Motor neuron (in vitro differentiated cells): ENCODE measurements around the gene RAPSN. TPM values are rescaled to one million over a fixed set of nuclear protein-coding genes. Genes with fewer than 3 reads are reported as not detected.

Source experiments
- ATAC-seq, 8 experiments: fragments of 200-7000 bp; cut with Tn5 transposase; replicated peaks in 6 of 8; 2 replicates each; pipeline ENCODE4 v1.8.0; 2021; ENCODE audit warnings: mild to moderate bottlenecking in 8 of 8, moderate library complexity in 8 of 8
- H3K27ac ChIP-seq, 2 donors: fragments of 250-450 bp; sonication (Bioruptor Pico); 2 replicates each; pipeline ENCODE4 v1.9.0; 2021; ENCODE audit warnings: antibody characterized with exemption in 2 of 2, mild to moderate bottlenecking in 2 of 2, moderate library complexity in 1 of 2
- H3K4me1 ChIP-seq, 2 donors: fragments of 250-450 bp; sonication (Bioruptor Pico); replicated peaks in 1 of 2; 2 replicates each; pipeline ENCODE4 v1.6.1; 2021; ENCODE audit warnings: antibody characterized with exemption in 2 of 2, mild to moderate bottlenecking in 2 of 2, moderate library complexity in 1 of 2
- H3K4me3 ChIP-seq, 5 donors: fragments of 250-450 bp; sonication (Bioruptor Pico); 2 replicates each; pipeline ENCODE4 v1.9.0; 2021; ENCODE audit warnings: antibody characterized with exemption in 5 of 5, mild to moderate bottlenecking in 5 of 5, moderate library complexity in 4 of 5
- WGBS, 10 experiments: fragments of 450-650 bp; shearing (Covaris generic); methylation state at CpG; one replicate each; pipeline ENCODE4 v1.0.0; 2022; 5-methylcytosine and 5-hydroxymethylcytosine counted together
- in situ Hi-C, 9 experiments: fragments of 400-800 bp; cut with MboI; loops; one replicate each; pipeline ENCODE4 v1.15.0; 2021; ENCODE audit warnings: low sequenced_read_pairs in 9 of 9, low pct_unique_long_range_greater_than_20kb in 2 of 9; ENCODE audit not compliant: unreplicated experiment in 9 of 9
- total RNA-seq, 8 experiments: library from RNA; unstranded; fragments of 300-600 nt; gene quantifications; 2 replicates each; pipeline versions ENCODE4 v1.2.3 to v1.2.4, GENCODE V29; 2022

Gene RAPSN
- total RNA-seq, 8 experiments from 2014 or later = 0.14 to 2.2 (median 0.75) TPM; not detected in 2

- WGBS, 10 experiments = 0 to 10% (median 0%) methylated on average over 1 to 6 of the region's 50 CpGs; no CpG with 5 or more reads in 5 of the 10 experiments
- H3K4me1 ChIP-seq = peaks cover 16 to 17% of the 10 kb centered on the region in 2 donors
- peak overlapping the region; percentile 61 to 84 (median 69) for H3K4me3 ChIP-seq
- peak overlapping the region; percentile 83 to 93 for H3K27ac ChIP-seq
- ATAC-seq = peak in 2 of 8 experiments; percentile 11 to 12
- in situ Hi-C loops = loop anchor here in 1 of 9 experiments (25.0 kb wide), 1 partner anchor 153 kb away; the partner anchor contains the start of genes CELF1 and PTPMT1
Measured at GRCh38 chr11:47408598-47409439, 40.1 kb downstream of the RAPSN start.

GRCh38 chr11:47407746-47408590, 41.0 kb downstream of the RAPSN start, which contains the start of gene SLC39A13:
TSS of gene SLC39A13 (plus strand) at chr11:47408590. CDS start at chr11:47410095, 1,505 bp downstream.
- ATAC-seq = peak; percentile 78 to 95 (median 93)
- WGBS, 10 experiments = 0 to 14% (median 0%) methylated on average over 1 to 18 of the region's 70 CpGs; no CpG with 5 or more reads in 5 of the 10 experiments
- Histone ChIP-seq H3K4me1 (peaks cover 16 to 17% of the 10 kb centered on the region in 2 donors), H3K27ac (peak within 1 kb of the TSS; percentile 83 to 93), H3K4me3 (peak within 1 kb of the TSS; percentile 61 to 84 (median 69))
- in situ Hi-C loops = loop anchor here in 1 of 9 experiments (25.0 kb wide), 1 partner anchor 154 kb away; the partner anchor contains the start of genes CELF1 and PTPMT1

- in situ Hi-C loops = loop anchor here in 1 of 9 experiments (25.0 kb wide), 1 partner anchor 155 kb away; the partner anchor contains the start of genes CELF1 and PTPMT1
- Histone ChIP-seq H3K4me1 (peaks cover 16 to 17% of the 10 kb centered on the region in 2 donors), H3K4me3 (peak overlapping the region; percentile 61 to 84 (median 69)), H3K27ac (peak overlapping the region; percentile 79 to 93)
- peak in 3 of 8 experiments; percentile 7 to 14 (median 9) for ATAC-seq
- 10 to 100% (median 79%) methylated on average over 2 to 8 of the region's 12 CpGs; no CpG with 5 or more reads in 1 of the 10 experiments for WGBS, 10 experiments
Measured at GRCh38 chr11:47406896-47407745, 41.8 kb downstream of the RAPSN start.

GRCh38 chr11:47403571-47403970, 45.4 kb downstream of the RAPSN start:
- in situ Hi-C loops = loop anchor here in 1 of 9 experiments (25.0 kb wide), 1 partner anchor 159 kb away; the partner anchor contains the start of genes CELF1 and PTPMT1
- Histone ChIP-seq H3K27ac (no peak overlapping the region), H3K4me1 (peaks cover 22 to 27% of the 10 kb centered on the region in 2 donors), H3K4me3 (no peak overlapping the region)
- 0 to 80% (median 33%) methylated on average over 1 of the region's 3 CpGs; no CpG with 5 or more reads in 5 of the 10 experiments for WGBS, 10 experiments
- no peak for ATAC-seq

GRCh38 chr11:47403135-47403534, 45.8 kb downstream of the RAPSN start:
- Histone ChIP-seq H3K4me1 (peaks cover 22 to 27% of the 10 kb centered on the region in 2 donors), H3K4me3 (no peak overlapping the region), H3K27ac (no peak overlapping the region)
- in situ Hi-C loops = loop anchor here in 1 of 9 experiments (25.0 kb wide), 1 partner anchor 159 kb away; the partner anchor contains the start of genes CELF1 and PTPMT1
- no peak for ATAC-seq
- WGBS, 10 experiments = 66 to 74% (median 71%) methylated on average over 1 to 4 of the region's 4 CpGs; no CpG with 5 or more reads in 7 of the 10 experiments

- peak; percentile 44 to 85 (median 82) for ATAC-seq
- WGBS, 10 experiments = 0 to 74% (median 41%) methylated on average over 1 to 7 of the region's 8 CpGs; no CpG with 5 or more reads in 2 of the 10 experiments
- Histone ChIP-seq H3K27ac (peak overlapping the region; percentile 4 to 7), H3K4me3 (peak overlapping the region in 1 of 5 donors; percentile 31), H3K4me1 (peaks cover 15 to 19% of the 10 kb centered on the region in 2 donors)
- in situ Hi-C loops = loop anchor here in 1 of 9 experiments (25.0 kb wide), 1 partner anchor 161 kb away; the partner anchor contains the start of genes CELF1 and PTPMT1
Measured at GRCh38 chr11:47400768-47401279, 48.1 kb downstream of the RAPSN start.

- Histone ChIP-seq H3K4me1 (peaks cover 15 to 19% of the 10 kb centered on the region in 2 donors), H3K4me3 (peak overlapping the region in 3 of 5 donors; percentile 4 to 31 (median 16)), H3K27ac (peak overlapping the region; percentile 4 to 38)
- in situ Hi-C loops = loop anchor here in 1 of 9 experiments (25.0 kb wide), 1 partner anchor 162 kb away; the partner anchor contains the start of genes CELF1 and PTPMT1
- WGBS, 10 experiments = 0 to 56% (median 25%) methylated on average over 1 to 7 of the region's 47 CpGs; no CpG with 5 or more reads in 1 of the 10 experiments
- ATAC-seq = peak; percentile 21 to 74 (median 53)
Measured at GRCh38 chr11:47399860-47400767, 48.8 kb downstream of the RAPSN start.

- no peak overlapping the region for H3K27ac ChIP-seq
- in situ Hi-C loops = no loop called here
- WGBS, 10 experiments = 67 to 100% (median 100%) methylated on average over 1 of the region's 1 CpG; no CpG with 5 or more reads in 7 of the 10 experiments
- no peak for ATAC-seq
- no peak overlapping the region for H3K4me3 ChIP-seq
- H3K4me1 ChIP-seq = peaks cover 17 to 19% of the 10 kb centered on the region in 2 donors
Measured at GRCh38 chr11:47398551-47398950, 50.4 kb downstream of the RAPSN start.

GRCh38 chr11:47398011-47398410, 50.9 kb downstream of the RAPSN start:
- no peak overlapping the region for H3K4me3 ChIP-seq
- peaks cover 19% of the 10 kb centered on the region in 2 donors for H3K4me1 ChIP-seq
- in situ Hi-C loops = no loop called here
- no peak overlapping the region for H3K27ac ChIP-seq
- WGBS, 10 experiments = 67 to 100% (median 83%) methylated on average over 1 to 3 of the region's 3 CpGs; no CpG with 5 or more reads in 5 of the 10 experiments
- ATAC-seq = no peak

GRCh38 chr11:47396049-47396320, 53.0 kb downstream of the RAPSN start:
- Histone ChIP-seq H3K4me1 (peaks cover 13 to 19% of the 10 kb centered on the region in 2 donors), H3K4me3 (no peak overlapping the region), H3K27ac (no peak overlapping the region)
- WGBS, 10 experiments = 90 to 100% (median 93%) methylated on average over 2 to 3 of the region's 3 CpGs; no CpG with 5 or more reads in 7 of the 10 experiments
- in situ Hi-C loops = no loop called here
- ATAC-seq = no peak
